GM10847 (cell line): ENCODE data around the gene CNTFR.

Experiments used
- POLR2A ChIP-seq: IDR thresholded peaks from 2 replicates; pipeline ENCODE4 v1.6.1; 2011; ENCODE audit not compliant: insufficient read length; ENCODE audit errors: extremely low read depth

Gene CNTFR

DNA sequence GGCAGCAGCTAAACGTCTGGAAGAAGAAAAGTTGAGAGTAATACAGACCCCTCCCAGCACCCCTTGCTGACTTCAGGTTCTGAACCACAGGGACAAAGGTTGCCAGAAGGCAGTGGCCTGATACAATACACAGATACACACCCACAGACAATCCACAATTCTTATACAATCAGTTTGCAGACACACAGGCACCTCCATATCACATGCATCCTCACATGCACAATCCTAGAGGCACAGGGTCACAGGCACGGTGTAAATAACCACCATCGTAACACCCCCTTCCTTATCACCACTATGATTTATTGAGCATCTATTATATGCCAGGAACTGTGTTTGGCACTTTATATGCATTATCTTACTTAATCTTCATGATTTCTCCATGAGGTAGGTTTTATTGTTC, 8.2 kb downstream of the CNTFR start:
- no peak for TF ChIP-seq POLR2A

GRCh38 chr9:34580358-34580757, 9.2 kb downstream of the CNTFR start:
- no peak for TF ChIP-seq POLR2A

- TF ChIP-seq POLR2A: no peak
These were observed 9.7 kb downstream of the CNTFR start for GRCh38 chr9:34579808-34580163.

DNA sequence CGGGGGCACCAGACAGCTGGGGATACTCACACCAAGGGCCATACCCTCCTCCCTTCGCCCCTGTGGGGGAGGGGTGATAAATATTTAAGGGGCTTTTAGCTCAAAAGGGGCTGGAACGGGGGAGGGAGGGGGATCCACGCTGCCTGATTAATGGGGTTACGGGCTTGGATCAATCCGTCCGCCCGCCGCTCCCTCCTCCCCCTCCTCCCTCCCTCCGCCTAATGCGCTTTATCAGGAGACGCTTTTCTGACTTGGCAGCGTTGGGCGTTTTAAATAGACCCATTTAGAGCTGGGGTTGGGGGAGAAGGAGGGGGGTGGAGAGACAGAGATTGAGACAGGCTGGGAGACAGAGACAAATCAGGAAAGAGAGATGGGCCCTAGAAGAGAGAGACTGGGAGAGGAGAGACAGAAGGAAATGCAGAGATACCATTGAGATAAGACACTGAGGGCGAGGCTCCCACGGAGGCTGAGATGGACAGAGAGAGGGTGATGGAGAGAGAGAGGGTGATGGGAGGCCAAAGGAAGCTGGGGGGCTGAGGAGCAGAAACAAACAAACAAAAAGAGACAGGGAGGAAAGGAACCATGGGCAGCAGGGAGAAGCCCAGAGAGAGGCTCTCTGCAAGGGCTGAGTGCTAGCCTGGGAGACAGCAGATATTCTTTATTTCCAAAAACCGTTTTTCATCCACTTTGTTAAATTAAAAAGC, 10.3 kb downstream of the CNTFR start:
- TF ChIP-seq POLR2A: no peak

- no peak for TF ChIP-seq POLR2A
These were observed 11.1 kb downstream of the CNTFR start for GRCh38 chr9:34578241-34579103.

GRCh38 chr9:34577400-34578240, 11.9 kb downstream of the CNTFR start:
- no peak for TF ChIP-seq POLR2A

GRCh38 chr9:34576597-34577399, 12.7 kb downstream of the CNTFR start:
- no peak for TF ChIP-seq POLR2A

- TF ChIP-seq POLR2A: no peak
These were observed 13.5 kb downstream of the CNTFR start for GRCh38 chr9:34575862-34576596.

DNA sequence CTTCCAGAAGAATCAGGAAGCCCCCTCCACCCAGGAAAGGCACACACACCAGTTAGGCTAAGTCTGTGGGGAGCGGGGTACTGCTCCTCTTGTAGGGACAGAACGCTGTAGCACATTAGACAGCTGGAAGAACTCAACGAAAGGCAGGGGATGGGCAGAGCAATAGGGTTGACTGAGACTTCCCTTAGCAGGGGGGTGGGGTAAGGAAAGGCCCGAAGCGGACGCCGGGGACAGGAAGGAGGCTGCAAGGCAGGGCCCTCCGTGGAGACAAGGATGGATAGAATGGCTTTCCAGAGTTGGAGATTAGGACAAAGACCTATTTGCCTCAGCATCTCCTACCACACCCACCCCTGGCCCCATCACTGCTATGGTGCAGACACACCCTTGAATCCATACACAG, 14.3 kb downstream of the CNTFR start:
- no peak for TF ChIP-seq POLR2A

GRCh38 chr9:34574571-34574970, 15.0 kb downstream of the CNTFR start:
- no peak for TF ChIP-seq POLR2A

GRCh38 chr9:34573599-34574325, 15.8 kb downstream of the CNTFR start:
- TF ChIP-seq POLR2A: no peak

- TF ChIP-seq POLR2A: no peak
These were observed 16.9 kb downstream of the CNTFR start for GRCh38 chr9:34572628-34573027.

DNA sequence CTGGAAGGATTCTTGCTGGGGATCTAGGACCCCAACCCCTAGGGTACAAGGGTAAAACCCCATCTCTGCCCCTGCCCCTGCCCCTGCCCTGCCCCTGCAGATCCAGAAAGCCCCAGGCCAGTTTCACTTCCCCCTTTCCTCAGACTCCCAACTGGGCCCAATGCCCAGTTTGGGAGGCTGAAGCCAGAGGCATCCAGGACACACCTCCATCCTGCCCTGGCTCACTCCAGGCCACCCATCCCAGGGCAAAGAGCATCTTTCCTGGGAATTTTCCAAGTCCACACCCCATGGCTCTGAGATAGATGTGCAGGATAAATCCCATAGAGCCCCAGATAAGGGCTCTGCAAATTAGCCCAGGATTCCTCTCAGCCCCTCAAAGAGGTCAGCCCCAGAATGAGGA, 17.4 kb downstream of the CNTFR start:
- TF ChIP-seq POLR2A: no peak

GRCh38 chr9:34571481-34571810, 18.1 kb downstream of the CNTFR start:
- no peak for TF ChIP-seq POLR2A
